Loucy (cell line): ENCODE data around the gene TSHZ2.

ENCODE experiments used
- H2AFZ ChIP-seq: fragments of 200-600 bp; sonication (generic); 2 replicates; pipeline ENCODE4 v1.6.0; 2016; ENCODE audit warnings: antibody characterized with exemption, mild to moderate bottlenecking, low read length, moderate library complexity
- H3F3A ChIP-seq: fragments of 200-600 bp; 2 replicates; pipeline ENCODE4 v1.6.0; 2016; ENCODE audit warnings: antibody characterized with exemption, low read depth, mild to moderate bottlenecking
- H3K27me3 ChIP-seq: fragments of 200-600 bp; sonication (generic); 2 replicates; pipeline ENCODE4 v1.6.1; 2014; ENCODE audit warnings: low read length, mild to moderate bottlenecking; ENCODE audit not compliant: insufficient read depth, poor library complexity, severe bottlenecking
- H3K36me3 ChIP-seq: fragments of 200-600 bp; sonication (generic); 2 replicates; pipeline ENCODE4 v1.6.1; 2016; ENCODE audit warnings: low read length; ENCODE audit not compliant: insufficient read depth
- H3K4me1 ChIP-seq: fragments of 200-600 bp; sonication (generic); 2 replicates; pipeline ENCODE4 v1.5.1; 2014; ENCODE audit warnings: low read length, mild to moderate bottlenecking; ENCODE audit not compliant: insufficient read depth, poor library complexity, severe bottlenecking
- H3K4me2 ChIP-seq: fragments of 200-600 bp; sonication (generic); 2 replicates; pipeline ENCODE4 v1.6.0; 2014; ENCODE audit warnings: antibody characterized with exemption, low read length, low read depth, mild to moderate bottlenecking; ENCODE audit not compliant: poor library complexity, severe bottlenecking
- H3K4me3 ChIP-seq: fragments of 200-600 bp; sonication (generic); 2 replicates; pipeline ENCODE4 v1.5.1; 2014; ENCODE audit warnings: low read length, mild to moderate bottlenecking, mixed read lengths; ENCODE audit not compliant: poor library complexity, severe bottlenecking
- H3K79me2 ChIP-seq: fragments of 200-600 bp; sonication (generic); 2 replicates; pipeline ENCODE4 v1.6.1; 2014; ENCODE audit warnings: low read length; ENCODE audit not compliant: insufficient read depth
- H3K9ac ChIP-seq: fragments of 200-600 bp; sonication (generic); 2 replicates; pipeline ENCODE4 v1.6.0; 2014; ENCODE audit warnings: mild to moderate bottlenecking, low read depth, low read length, moderate library complexity; ENCODE audit not compliant: poor library complexity, severe bottlenecking
- H3K9me2 ChIP-seq: fragments of 200-600 bp; sonication (generic); replicated peaks from 2 replicates; pipeline ENCODE4 v1.6.1; 2016; ENCODE audit warnings: low read depth, low read length, mixed read lengths
- H3K9me3 ChIP-seq: fragments of 200-600 bp; sonication (generic); 2 replicates; pipeline ENCODE4 v1.6.1; 2014; ENCODE audit warnings: mild to moderate bottlenecking, antibody characterized with exemption, low read length, low read depth; ENCODE audit not compliant: insufficient read depth
- H4K20me1 ChIP-seq: fragments of 200-600 bp; sonication (generic); 2 replicates; pipeline ENCODE4 v1.6.0; 2014; ENCODE audit warnings: antibody characterized with exemption, low read length, mild to moderate bottlenecking; ENCODE audit not compliant: insufficient read depth, poor library complexity, severe bottlenecking
- EZH2phosphoT487 ChIP-seq: fragments of 200-600 bp; IDR thresholded peaks from 2 replicates; pipeline ENCODE4 v1.6.1; 2018; ENCODE audit warnings: antibody characterized with exemption, mild to moderate bottlenecking, moderate library complexity, borderline replicate concordance
- TF ChIP-seq, protein P1 (sequence below): fragments of 200-600 bp; sonication (generic); conservative IDR thresholded peaks from 2 replicates; pipeline ENCODE4 v1.5.1; 2014; ENCODE audit warnings: mild to moderate bottlenecking, antibody characterized with exemption, low read length

The TSHZ2 gene

DNA sequence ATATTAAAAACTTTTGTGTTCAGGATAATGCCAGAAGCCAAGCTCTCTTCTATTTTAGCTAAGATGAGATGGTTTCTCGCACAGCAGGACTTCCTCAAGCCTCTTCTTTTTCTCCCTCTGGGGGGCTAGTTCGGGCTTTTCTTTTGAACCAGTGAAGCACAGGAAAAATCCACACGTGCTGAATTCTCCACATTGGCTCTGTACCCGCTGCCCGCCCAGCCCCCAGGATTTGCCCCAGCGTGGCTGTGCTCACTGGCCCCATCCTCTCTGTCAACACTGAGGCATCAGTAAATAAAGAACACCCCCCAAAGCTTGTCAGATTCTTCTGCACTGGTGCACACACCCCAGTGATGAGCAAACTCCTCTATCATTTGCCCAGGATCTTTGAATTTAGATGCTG is 388.7 kb downstream of the TSHZ2 start:
- no peaks in the 10 kb centered on the region for H3K79me2 ChIP-seq
- no peaks in the 10 kb centered on the region for H3K9me2 ChIP-seq
- H3F3A ChIP-seq: no peaks in the 10 kb centered on the region
- H4K20me1 ChIP-seq: no peaks in the 10 kb centered on the region
- no peak overlapping the region for H3K4me2 ChIP-seq
- H3K4me3 ChIP-seq: no peak overlapping the region
- no peak overlapping the region for H2AFZ ChIP-seq
- H3K36me3 ChIP-seq: no peaks in the 10 kb centered on the region
- TF ChIP-seq EZH2phosphoT487: no peak
- TF ChIP-seq, protein P1, sequence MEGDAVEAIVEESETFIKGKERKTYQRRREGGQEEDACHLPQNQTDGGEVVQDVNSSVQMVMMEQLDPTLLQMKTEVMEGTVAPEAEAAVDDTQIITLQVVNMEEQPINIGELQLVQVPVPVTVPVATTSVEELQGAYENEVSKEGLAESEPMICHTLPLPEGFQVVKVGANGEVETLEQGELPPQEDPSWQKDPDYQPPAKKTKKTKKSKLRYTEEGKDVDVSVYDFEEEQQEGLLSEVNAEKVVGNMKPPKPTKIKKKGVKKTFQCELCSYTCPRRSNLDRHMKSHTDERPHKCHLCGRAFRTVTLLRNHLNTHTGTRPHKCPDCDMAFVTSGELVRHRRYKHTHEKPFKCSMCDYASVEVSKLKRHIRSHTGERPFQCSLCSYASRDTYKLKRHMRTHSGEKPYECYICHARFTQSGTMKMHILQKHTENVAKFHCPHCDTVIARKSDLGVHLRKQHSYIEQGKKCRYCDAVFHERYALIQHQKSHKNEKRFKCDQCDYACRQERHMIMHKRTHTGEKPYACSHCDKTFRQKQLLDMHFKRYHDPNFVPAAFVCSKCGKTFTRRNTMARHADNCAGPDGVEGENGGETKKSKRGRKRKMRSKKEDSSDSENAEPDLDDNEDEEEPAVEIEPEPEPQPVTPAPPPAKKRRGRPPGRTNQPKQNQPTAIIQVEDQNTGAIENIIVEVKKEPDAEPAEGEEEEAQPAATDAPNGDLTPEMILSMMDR: no peak
- H3K9me3 ChIP-seq: no peaks in the 10 kb centered on the region
- no peaks in the 10 kb centered on the region for H3K27me3 ChIP-seq
- no peak overlapping the region for H3K9ac ChIP-seq
- no peaks in the 10 kb centered on the region for H3K4me1 ChIP-seq

DNA sequence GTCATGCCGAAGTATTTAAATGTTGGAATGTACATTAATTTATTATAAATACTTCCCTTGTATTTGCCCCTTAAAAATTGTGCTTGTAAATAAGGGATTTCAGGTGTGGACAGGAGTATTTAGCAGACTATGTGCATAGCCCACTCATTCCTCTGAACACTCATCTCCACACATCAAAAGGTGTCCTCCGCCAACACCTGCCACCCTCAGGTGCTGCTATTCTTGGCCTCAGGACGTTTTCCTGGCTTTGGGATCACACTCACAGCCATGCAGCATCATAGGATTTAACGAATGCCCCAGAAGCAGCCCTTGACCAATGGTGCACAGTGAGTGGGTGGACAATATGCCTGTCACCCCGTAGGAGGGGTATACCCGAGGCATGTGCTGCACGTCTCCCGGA is 390.6 kb downstream of the TSHZ2 start:
- Histone ChIP-seq H3K4me3 (no peak overlapping the region), H4K20me1 (no peaks in the 10 kb centered on the region), H3K27me3 (no peaks in the 10 kb centered on the region), H3K4me2 (no peak overlapping the region), H3F3A (no peaks in the 10 kb centered on the region), H3K9me2 (no peaks in the 10 kb centered on the region), H2AFZ (no peak overlapping the region), H3K36me3 (no peaks in the 10 kb centered on the region), H3K79me2 (no peaks in the 10 kb centered on the region), H3K9me3 (no peaks in the 10 kb centered on the region), H3K4me1 (no peaks in the 10 kb centered on the region), H3K9ac (no peak overlapping the region)
- no peak for TF ChIP-seq EZH2phosphoT487
- TF ChIP-seq, protein P1: no peak

DNA sequence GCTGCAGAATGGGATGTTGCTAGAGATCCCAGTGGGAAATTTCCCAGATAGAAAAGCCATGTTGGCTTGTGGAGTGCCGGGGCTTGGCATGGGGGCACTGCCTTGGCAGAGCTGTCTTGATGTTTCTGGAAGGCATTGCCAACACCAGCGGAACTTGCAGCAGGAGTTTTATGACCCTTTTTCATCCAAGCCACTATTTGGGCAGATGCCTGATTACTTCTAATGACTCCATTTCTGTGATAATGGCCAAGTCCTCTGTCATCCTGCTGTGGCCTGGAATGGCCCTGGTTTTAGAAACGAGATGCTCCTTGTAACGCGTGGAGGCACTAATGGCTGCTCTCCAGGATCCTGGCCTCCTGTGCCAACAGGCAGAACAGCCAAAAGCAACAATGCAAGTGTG is 392.5 kb downstream of the TSHZ2 start:
- H3K4me3 ChIP-seq: no peak overlapping the region
- no peaks in the 10 kb centered on the region for H3K9me3 ChIP-seq
- H3K9me2 ChIP-seq: no peaks in the 10 kb centered on the region
- H3K4me2 ChIP-seq: no peak overlapping the region
- H4K20me1 ChIP-seq: no peaks in the 10 kb centered on the region
- no peaks in the 10 kb centered on the region for H3K27me3 ChIP-seq
- no peaks in the 10 kb centered on the region for H3K4me1 ChIP-seq
- no peaks in the 10 kb centered on the region for H3F3A ChIP-seq
- TF ChIP-seq EZH2phosphoT487: no peak
- TF ChIP-seq, protein P1: no peak
- H3K36me3 ChIP-seq: no peaks in the 10 kb centered on the region
- no peak overlapping the region for H2AFZ ChIP-seq
- H3K9ac ChIP-seq: no peak overlapping the region
- H3K79me2 ChIP-seq: no peaks in the 10 kb centered on the region
